GM18907 (cell line): ENCODE measurements around the gene OSBP2.
"Not testable (repeated sequence)": the region's sequence is repeated elsewhere in the genome, so short reads cannot be mapped to it uniquely, and the experiment has no call there.

Experiments used
- ATAC-seq: cut with Tn5 transposase; IDR thresholded peaks from one replicate; pipeline ENCODE4 v1.9.1; 2021; ENCODE audit warnings: mild to moderate bottlenecking, moderate library complexity; ENCODE audit not compliant: unreplicated experiment

OSBP2 gene

DNA sequence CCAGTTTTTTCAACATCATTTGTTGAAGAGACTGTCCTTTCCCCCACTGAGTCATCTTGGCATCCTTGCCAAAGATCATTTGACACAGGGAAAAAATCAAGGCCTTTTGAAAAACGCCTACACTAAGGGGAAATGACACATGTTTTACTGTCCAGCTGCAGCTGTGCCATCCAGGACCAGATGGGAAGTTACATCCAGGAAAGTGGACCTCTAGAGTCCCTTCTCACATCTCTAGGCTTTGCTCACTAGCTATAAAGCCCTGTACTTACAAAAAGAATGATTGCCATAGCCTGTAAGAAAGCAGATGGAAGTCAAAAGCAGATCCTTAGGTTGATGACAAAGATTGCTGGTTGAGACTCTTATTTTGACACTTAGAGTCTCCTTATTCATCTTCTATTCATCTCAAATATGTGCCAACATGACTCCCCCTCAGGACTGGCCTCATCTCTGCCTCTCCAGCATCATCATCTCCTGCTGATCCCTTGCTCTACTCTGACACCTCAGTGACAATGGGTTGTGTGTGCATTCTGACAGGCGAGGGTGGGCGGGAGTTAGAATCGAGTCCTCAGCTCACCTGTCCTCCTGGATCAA, 22.8 kb downstream of the OSBP2 start:
- no peak for ATAC-seq

DNA sequence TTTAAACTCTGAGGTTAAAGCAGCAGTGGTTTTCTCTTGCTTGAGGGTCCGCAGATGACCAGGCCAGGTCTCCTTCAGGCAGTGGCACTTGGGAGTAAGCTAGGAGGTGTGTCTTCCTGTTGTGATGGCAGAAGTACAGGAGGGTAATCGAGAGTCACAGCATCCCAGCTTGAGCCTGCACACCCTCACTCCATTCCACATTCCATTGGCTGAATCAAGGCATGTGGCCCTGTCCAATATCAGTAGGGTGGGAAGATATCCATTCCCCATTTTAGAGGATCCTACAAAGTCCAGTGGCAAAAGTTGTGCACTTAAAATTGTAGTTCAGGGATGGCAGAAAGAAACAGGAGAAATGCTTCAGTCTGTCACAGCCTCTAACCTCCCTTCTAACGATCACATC, 23.3 kb downstream of the OSBP2 start:
- ATAC-seq: no peak

GRCh38 chr22:30718491-30718890, 23.8 kb downstream of the OSBP2 start:
- no peak for ATAC-seq

GRCh38 chr22:30718938-30719337, 24.3 kb downstream of the OSBP2 start:
- ATAC-seq: no peak

DNA sequence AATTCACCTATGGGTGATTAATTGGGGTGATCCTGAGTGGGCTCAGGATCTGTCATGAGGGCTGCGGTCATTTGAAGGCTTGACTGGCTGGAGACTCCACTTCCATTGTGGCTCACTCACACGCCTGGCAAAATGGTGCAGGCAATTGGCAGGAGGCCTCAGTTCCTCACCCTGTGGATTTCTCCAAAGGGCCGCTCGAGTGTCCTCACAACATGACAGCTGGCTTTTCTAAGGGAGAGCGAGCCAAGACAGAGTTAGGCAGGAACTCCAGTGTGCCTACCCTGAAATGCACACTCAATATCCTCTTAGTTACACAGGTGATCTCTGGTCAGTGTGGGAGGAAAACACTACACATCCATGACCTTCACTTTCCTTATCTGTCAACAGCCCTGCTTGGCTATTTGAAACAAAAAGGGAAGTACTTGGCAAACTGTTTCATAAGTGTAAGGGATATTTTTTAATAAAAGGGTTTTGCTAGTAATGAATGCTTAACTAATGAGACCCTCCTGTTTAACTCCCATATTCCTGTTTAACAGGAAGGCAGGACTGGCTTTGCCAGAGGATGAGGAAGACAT, 25.7 kb downstream of the OSBP2 start:
- no peak for ATAC-seq

GRCh38 chr22:30721741-30722140, 27.1 kb downstream of the OSBP2 start:
- no peak for ATAC-seq

- no peak for ATAC-seq
Measured at GRCh38 chr22:30728826-30729225, 34.2 kb downstream of the OSBP2 start.

- ATAC-seq: no peak
Measured at GRCh38 chr22:30731658-30732057, 37.0 kb downstream of the OSBP2 start.

- ATAC-seq: no peak
Measured at GRCh38 chr22:30732426-30732825, 37.8 kb downstream of the OSBP2 start.

GRCh38 chr22:30733181-30733631, 38.5 kb downstream of the OSBP2 start:
- no peak for ATAC-seq

DNA sequence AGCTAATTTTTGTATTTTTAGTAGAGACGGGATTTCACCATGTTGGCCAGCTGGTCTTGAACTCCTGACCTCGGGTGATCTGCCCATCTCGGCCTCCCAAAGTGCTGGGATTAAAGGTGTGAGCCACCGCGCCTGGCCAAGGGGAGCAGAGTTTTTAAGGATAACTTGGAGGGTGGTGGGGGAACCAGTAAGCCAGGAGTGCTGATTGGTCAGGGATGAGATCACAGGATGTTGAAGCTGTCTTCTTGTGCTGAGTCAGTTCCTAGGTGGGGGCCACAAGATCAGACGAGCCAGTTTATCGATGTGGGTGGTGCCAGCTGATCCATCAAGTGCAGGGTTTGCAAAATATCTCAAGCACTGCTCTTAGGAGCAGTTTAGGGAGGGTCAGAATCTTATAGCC, 45.3 kb downstream of the OSBP2 start:
- ATAC-seq: not testable (repeated sequence)

GRCh38 chr22:30740511-30740910, 45.8 kb downstream of the OSBP2 start:
- not testable (repeated sequence) for ATAC-seq

- no peak for ATAC-seq
Measured at GRCh38 chr22:30742291-30743256, 47.9 kb downstream of the OSBP2 start.

DNA sequence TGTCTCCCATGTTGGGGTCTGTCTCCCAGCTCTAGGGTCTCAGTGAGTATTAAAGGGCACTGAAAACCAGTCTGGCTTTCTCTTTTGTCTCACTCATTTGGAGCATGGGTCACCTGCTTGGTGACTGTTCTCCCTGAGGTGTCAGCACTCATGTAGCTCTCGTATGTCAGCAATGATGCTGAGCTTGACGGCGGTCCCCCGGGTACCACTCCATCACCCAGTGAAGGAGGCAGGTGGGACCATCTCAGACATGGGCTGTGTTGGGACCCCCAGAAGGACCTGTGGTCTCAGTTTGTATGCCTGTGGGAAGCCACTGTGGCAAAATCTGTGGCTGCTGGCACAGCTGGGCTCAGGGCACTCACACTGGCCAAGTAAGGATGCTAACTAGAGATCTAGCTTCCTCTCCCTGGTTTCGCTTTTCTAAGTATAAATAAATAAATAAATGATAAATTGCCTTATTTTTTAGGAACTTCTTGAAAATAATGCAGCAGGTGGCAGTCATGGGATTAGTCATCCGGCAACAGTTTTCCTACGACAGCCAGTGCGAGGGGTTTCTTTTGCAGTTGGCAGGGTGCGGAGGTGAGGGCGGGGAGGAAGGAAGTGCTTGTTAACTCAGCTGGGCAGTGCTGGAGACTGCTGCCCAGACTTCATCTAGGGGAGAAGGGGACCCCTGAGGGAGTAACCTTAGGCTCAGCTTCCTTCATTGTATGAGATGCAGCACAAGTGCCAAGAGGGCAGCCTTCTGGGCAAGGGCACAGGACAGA, 48.8 kb downstream of the OSBP2 start:
- ATAC-seq: no peak

DNA sequence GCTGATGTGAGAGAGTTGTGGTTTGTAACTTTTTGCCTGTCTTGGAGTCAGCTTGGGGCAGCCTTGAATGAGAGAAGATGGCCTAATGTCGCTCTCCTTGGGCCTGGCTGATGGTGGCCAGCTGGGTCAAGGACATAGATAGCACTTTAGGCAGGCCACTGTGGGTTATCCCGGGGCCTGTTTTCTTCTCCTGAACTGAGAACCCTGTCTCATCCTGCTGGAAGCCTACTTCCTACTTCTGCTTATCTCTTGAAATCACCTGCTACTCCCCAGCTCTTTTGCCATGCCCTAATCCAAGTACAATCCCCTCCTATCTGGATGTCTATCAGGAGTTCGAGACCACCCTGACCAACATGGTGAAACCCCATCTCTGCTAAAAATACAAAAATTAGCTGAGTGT, 49.5 kb downstream of the OSBP2 start:
- no peak for ATAC-seq

DNA sequence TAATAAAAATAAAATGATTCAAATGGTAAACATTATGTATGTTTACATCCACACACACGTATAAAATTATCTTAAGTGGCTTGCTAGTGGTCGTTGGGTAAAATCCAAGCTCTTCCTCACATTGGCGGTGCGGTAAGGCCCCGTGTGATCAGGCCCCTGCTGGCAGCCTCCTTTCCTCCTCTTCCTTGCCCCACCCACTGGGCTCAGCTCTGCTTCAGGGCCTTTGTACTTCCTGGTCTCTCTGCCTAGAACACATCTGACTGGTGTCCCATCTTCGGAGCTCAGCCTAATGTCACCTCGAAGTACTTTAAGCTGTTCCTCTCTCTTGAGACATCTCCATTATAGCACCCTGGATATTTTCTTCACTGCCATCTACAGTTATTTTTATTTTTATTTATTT, 52.8 kb downstream of the OSBP2 start:
- ATAC-seq: no peak

GRCh38 chr22:30749272-30749671, 54.6 kb downstream of the OSBP2 start:
- ATAC-seq: no peak

DNA sequence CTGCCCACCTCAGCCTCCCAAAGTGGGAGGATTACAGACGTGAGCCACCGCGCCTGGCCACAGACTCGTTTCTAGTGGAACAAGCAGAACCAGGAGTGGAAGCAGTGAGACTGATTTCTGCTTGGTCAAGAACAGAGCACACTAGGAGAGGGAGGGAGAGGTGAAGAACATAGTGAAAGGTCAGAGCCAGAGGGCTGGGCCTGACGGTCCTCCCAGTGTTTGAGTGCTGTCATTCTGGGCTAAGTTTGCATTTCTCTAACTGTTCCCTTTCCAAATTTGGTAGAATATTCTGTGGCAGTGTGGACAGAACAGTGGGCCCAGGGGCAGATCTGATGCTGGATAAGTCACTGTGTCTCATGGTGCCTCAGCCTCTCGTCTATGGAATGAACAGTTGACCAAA, 55.2 kb downstream of the OSBP2 start:
- no peak for ATAC-seq

- no peak for ATAC-seq
Measured at GRCh38 chr22:30751529-30751928, 56.9 kb downstream of the OSBP2 start.

DNA sequence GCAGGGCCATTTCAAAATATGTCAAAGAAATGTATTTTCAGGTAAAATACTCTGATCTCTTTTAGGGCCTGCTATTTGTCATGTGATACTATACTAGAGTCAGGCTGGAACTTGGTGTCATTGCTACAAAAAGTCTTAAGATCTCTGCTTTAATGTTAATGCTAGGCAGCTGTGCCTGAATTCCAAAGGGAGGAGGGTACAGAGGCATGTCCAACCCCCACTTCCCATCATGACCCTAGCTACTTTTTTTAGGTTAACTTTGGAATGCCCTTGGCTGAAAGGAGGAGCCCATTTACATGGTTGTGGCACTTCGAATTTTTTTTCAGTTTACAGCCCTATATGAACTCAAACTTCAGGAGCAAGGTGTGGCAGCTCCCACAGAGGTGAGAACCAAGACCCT, 58.1 kb downstream of the OSBP2 start:
- ATAC-seq: no peak

GRCh38 chr22:30753701-30754100, 59.0 kb downstream of the OSBP2 start:
- no peak for ATAC-seq
